GM19025 (cell line): Measurements from ENCODE around the gene TMTC3.

Source experiments
- ATAC-seq: cut with Tn5 transposase; IDR thresholded peaks from one replicate; pipeline ENCODE4 v1.9.1; 2021; ENCODE audit warnings: mild to moderate bottlenecking, low read depth, moderate library complexity; ENCODE audit not compliant: unreplicated experiment

Gene TMTC3

GRCh38 chr12:88219861-88220260 lies 77.8 kb downstream of the TMTC3 start:
- no peak for ATAC-seq

GRCh38 chr12:88223519-88223918 lies 81.4 kb downstream of the TMTC3 start:
- no peak for ATAC-seq

DNA sequence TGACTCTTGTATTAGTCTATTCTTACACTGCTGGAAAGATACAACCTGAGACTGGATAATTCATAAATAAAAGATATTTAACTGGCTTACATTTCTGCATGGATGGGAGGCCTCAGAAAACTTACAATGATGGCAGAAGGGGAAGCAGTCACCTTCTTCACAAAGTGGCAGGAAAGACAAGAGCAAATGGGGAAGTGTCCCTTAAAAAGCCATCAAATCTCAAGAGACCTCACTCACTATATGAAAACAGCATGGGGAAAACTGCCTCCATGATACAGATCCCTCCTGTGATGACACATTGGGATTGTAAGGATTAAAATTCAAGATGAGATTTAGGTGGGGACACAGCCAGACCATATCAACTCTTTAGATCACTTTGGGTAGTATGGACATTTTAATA lies 83.7 kb downstream of the TMTC3 start:
- no peak for ATAC-seq

- no peak for ATAC-seq
Observed at GRCh38 chr12:88227263-88227662, 85.2 kb downstream of the TMTC3 start.

- no peak for ATAC-seq
Observed at GRCh38 chr12:88227871-88228270, 85.8 kb downstream of the TMTC3 start.

- ATAC-seq, result no peak
Observed at GRCh38 chr12:88228720-88229119, 86.6 kb downstream of the TMTC3 start.

- no peak for ATAC-seq
Observed at GRCh38 chr12:88230271-88230670, 88.2 kb downstream of the TMTC3 start.

DNA sequence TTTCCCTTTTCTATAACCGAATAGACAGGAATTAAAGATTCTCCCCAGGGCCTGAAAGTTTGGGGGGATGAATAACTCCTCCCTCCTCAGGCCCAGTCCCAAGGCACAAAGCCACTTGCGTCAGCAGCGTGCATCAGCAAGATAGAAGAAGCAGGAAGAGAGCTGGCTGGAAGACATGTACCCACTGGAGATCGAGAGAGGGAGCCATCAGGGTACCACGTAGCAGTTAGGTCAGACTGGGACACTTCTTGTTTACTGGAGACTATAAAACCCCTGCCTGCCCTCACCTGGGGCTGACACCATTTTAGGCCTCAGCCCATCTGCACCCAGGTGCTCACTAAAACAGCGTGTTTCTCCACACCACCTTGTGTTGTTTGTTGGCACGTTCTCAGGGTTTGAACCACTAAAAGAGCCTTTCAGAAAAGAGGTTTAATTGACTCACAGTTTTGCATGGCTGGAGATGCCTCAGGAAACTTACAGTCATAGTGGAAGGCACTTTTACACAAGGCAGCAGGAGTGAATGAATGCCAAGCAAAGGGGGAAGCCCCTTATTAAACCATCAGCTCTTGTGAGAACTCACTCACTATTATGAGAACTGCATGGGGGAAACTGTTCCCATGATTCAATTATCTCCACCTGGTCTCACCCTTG lies 93.2 kb downstream of the TMTC3 start:
- ATAC-seq, result no peak

DNA sequence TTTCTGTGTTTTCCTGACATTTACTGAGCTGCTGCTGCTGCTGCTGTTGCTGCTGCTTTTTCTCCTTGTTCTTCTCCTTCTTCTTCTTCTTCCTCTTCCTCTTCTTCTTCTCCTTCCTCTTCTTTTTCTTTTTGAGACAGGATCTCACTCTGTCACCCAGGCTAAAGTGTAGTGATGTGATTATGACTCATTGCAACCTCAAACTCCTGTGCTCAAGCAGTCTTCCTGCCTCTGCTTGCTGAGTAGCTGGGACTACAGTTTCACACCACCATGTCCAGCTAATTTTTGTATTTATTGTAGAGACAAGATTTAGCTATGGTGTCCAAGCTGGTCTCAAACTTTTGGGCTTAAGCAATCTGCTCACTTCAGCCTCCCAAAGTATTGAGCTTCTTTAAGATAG lies 95.8 kb downstream of the TMTC3 start:
- ATAC-seq, result no peak

- ATAC-seq, result no peak
Observed at GRCh38 chr12:88238406-88238805, 96.3 kb downstream of the TMTC3 start.

DNA sequence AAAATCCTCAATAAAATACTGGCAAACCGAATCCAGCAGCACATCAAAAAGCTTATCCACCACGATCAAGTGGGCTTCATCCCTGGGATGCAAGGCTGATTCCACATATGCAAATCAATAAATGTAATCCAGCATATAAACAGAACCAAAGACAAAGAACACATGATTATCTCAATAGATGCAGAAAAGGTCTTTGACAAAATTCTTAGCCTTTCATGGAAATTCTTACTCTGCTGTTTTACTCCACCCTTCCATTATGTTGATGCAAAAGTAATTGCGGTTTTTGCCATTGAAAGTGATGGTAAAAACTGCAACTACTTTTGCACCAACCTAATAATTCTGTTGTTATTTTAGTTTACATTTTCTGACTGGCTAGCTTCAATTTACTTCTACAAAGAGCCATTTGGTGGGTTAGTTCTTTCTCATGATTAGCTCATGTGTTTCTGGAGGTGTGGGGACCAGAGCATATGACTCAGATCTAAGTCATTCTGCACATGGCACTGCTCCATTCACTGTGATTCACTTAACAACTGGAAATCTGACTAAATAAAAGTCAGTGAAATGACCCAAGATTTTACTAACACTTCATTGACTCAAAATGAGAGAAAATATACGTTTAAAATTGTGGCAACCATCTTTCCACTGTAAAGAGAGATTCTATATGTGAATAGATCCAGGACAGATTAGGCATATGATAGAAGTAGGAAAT lies 99.9 kb downstream of the TMTC3 start:
- ATAC-seq, result no peak

- no peak for ATAC-seq
Observed at GRCh38 chr12:88242571-88242925, 100.4 kb downstream of the TMTC3 start.

DNA sequence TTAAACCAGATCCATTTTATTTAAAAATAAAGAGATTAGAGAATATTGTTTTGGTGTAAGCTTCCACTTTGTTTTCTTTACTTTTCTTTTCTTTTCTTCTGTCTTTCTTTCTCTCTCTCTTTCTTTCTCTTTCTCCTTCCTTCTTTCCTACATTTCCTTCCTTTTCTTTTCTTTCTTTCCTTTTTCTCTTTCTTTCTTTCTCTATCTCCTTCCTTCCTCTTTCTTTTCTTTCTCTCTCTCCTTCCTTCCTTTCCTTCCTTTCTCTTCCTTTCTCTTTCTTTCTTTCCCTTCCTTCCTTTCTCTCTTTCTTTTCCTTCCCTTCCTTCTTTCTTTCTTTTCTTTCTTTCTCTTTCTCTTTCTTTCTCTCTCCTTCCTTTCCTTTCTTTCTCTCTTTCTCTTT lies 100.8 kb downstream of the TMTC3 start:
- ATAC-seq, result no peak

GRCh38 chr12:88243982-88244381 lies 101.9 kb downstream of the TMTC3 start:
- ATAC-seq, result no peak

DNA sequence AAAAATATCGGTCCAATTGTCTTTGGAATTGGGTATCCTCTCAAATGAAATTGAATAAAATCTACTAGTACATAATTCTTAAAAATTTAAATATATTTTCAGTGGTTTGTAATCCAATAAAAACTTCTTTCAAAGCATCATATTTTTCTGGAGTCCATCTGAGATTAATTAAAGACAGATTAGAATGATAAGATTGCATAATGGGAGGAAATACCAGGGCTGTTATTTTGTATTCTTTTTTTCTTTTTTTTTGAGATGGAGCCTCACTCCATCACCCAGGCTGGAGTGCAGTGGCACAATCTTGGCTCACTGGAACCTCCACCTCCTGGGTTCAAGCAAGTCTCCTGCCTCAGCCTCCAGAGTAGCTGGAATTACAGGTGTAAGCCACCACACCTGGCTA lies 103.8 kb downstream of the TMTC3 start:
- ATAC-seq, result no peak

DNA sequence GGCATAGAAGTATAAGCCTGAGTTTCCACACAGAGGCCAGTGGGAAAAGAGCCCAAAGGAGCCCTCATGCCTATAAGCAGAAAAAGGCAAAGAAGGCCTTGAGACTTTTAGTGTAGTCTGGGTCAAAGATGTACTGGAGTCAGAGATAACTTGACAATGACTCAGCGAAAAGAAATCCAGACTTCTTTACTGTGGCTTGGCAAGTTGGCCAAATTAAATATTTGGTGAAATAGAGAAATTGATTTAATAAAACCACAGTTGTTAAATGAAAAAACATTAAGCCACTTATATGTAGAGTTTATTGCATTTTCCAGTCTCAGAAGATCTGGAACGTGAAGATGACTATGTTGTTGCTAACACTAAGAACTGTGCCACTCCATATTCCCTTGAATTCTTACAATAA lies 105.1 kb downstream of the TMTC3 start:
- ATAC-seq, result no peak

- ATAC-seq, result no peak
Observed at GRCh38 chr12:88248606-88249005, 106.5 kb downstream of the TMTC3 start.
